HG03571 (cell line): ENCODE data around the gene PRKCH.

Experiments used
- ATAC-seq: cut with Tn5 transposase; IDR thresholded peaks from one replicate; pipeline ENCODE4 v1.9.1; 2021; ENCODE audit not compliant: unreplicated experiment

The PRKCH gene

DNA sequence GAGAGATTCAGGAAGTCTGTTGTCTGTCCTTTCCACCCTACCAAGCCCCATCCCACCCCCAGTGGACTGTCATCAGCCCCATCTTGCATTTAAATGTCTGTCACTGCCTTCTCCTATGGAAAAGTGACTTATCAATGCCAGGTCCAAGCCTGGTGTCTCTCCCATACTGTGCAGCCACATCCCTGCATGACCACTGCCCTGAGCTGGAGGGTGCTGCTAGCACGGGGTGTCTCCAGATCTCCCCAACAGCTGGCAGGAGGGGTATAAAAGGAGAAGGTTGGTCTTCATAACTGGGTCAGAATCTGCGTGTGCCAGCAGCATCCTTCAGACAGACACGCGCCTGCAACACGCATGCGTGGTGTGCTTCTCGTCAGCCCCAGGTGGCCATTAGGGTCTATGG lies 219.6 kb downstream of the PRKCH start:
- ATAC-seq: no peak

DNA sequence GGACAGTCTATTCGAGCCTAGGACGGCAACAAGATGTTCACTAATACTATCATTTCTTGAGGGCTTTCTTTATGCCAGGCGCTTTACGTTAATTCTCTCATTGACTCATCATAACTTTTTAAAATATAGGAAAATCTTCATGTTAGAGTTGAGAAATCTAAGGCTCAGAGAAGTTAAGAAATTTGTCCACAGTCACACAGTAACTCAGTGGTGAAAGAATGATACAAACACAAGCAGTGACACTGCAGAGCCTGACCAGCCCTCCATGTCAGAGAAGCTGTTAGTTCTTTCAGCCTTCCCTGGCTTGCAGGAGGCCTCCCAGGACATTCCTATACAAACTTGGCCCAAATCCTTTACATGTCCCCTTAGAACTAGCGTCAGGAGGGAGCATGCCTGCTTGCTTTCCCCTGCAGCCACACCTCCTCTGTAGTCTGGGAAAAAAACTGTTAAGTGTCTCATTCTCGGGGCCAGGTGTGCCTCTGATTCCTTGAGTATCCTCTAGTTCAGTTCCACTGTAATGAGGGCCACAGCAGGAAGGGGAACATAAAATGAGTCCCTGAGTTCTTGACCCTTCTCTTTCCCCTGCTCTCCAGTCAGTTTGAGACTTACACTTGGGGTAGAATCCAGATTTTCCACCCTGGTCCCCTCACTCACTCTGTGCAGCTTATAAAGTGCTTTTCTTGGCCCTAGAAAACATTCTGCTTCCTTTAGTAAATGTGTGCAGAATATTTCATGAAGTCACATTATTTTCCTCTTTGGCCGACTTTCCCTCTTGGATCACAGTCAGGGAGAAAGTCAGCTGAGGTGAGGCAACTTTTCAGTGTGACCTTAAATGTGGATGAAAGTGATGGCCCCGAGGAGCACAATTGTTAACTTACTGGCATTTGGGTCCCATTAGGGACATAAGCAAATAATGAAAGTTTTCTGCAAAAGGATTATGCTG lies 221.7 kb downstream of the PRKCH start:
- no peak for ATAC-seq

DNA sequence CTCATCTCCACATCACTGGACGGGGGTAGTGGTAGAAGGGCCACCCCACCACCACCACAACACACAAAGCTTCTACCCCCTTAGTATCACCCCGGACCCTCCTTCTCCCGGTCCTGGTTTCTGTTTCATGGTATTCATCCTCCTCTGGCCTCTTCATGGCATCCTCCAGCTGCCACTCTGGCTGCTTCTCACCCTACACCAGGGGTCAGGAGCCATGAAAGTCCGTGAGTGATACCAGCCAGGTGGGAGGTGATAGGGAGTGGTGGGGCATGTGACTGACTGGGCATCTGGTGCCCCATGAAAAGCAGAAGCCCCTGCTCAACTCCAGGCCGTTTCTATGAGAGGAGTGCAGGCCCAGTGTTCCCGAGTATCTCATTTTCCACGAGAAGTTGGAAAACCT lies 222.6 kb downstream of the PRKCH start:
- no peak for ATAC-seq

DNA sequence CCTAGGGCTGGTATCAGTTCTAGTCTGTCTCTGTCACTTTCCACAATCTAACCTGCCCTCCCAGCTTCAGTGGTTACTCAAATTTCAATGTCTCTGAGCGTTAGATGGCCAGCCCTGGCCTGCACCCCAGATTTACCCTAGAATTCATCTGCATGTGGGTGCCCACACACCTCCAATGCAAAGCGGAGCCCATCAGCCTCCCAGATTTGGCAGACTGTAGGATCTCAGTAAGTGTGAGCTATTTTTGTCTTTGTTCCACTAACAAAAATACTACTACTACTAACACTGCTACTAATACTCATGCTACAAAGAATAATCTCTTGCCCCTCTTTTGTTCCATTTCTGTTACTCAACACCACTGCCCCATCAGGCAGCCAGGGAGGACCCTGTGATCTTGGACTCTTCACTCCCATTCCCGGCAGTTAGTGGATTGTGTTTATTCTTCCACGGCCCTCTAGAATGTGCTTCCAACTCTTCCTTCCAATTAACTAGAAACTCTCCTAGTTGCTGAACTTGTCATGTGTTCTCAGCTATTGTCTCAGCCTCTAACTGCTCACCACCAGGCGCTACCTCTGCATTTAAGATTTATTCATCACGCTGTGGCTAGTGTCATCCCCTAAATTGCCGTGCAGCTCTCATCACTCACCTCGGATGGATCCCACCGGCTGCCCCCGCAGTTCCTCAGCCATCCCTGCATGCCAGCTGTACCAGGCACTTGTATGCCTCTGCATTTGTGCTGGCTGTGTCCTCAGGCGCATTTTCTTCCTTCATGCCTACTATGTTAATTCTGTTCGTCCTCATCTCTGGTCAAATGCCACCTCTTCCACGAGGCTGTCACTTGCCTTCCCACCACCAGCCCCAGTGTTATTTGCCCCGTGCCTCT lies 223.3 kb downstream of the PRKCH start:
- ATAC-seq: no peak

DNA sequence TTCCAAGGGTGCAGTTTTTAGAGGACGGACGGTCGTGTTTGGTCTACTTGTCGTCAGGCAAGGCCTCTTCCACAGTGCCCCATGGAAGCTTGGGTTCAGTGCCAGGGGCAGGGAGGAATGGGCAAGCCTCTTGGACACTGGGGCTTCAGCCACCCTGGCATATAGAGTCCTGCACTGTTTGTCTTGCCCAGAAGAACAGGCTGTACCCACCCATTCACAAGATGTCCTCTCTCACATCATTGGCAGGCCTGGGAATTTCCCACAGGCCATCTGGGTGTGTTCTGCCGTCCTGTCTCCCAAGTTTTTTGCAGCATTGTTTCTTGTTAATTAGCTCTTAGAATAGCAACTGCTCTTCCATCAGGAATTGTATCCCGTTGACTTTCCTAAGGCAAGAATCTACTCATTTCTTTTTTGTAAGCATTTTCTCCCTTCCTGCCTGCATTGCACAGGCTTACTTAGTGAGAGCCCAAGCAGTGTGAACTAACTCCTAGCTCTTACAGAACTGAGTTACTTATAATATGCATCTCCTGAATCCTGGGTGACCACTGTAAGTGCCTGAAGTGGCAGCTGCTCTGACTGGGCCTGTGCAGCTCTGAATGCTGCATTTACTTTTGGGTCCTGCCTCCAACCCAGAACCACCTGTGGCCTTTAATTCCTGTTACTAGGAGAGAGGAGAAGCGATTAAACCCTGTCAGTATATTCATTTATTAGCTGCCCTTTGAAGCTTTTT lies 224.5 kb downstream of the PRKCH start:
- ATAC-seq: no peak

DNA sequence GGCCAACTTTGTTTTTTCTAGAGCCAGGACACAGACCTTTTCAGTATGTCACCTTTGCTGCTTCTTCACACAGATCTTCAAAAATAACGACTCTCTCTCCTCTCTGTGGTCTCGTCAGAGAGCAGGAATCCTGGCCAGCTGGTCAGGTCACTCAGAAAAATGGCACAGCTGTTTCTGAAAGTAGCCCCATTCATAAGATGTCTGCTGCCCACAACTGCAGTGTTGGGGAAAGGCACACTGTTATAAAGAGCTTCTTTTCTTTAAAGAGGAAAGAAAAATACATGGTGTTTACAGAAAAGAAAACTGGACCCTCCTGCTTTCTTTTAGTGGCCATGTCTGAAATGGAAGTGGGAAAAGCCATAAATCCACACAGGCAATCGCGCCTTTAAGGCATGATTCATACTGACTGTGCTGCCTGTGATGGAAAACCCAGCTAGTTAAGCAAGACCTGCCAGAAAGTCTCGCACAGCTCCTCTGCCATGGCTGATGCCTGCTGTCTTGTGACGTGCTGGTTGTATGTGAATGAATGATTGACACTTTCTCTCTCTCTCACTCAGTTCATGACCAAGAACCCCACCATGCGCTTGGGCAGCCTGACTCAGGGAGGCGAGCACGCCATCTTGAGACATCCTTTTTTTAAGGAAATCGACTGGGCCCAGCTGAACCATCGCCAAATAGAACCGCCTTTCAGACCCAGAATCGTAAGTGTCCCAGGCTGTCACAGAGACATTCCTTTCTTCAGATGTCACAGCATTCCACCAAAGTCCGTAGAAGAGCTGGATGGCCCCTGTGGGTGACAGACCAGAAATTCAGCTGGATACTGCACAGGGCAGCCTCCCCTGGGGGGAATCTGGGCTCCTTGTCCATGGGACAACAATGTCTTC lies 226.0 kb downstream of the PRKCH start:
- no peak for ATAC-seq

DNA sequence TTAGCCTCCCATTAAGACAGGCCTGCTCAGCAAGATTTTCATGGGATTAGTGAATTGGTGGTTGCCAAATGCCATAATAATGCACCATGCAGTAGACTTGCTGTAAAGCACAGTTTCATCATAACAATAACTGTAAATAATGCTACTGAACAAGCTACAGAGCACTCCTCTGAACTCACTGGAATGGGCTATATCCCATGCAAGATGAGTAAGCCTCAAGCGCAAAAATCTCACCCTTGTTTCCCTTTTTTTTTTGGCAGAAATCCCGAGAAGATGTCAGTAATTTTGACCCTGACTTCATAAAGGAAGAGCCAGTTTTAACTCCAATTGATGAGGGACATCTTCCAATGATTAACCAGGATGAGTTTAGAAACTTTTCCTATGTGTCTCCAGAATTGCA lies 228.0 kb downstream of the PRKCH start:
- no peak for ATAC-seq

DNA sequence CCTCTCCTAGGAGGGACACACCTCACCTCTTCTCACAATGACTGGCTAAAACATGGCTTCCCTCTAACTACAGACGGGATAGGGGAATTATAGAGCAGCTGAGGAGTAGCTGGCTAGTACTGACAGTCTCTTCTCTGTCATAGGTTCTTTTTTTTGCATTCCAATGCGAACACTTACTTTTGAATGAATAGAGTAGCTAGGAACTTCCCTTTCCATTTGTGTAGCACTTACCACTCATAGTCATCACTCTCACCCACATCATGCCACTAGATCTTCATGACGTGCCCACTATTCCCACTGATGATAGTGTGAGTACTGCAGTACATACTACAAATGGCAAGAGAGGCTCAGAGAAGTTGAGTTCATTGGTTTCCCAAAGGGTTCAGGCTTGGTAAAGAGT lies 230.0 kb downstream of the PRKCH start:
- no peak for ATAC-seq

DNA sequence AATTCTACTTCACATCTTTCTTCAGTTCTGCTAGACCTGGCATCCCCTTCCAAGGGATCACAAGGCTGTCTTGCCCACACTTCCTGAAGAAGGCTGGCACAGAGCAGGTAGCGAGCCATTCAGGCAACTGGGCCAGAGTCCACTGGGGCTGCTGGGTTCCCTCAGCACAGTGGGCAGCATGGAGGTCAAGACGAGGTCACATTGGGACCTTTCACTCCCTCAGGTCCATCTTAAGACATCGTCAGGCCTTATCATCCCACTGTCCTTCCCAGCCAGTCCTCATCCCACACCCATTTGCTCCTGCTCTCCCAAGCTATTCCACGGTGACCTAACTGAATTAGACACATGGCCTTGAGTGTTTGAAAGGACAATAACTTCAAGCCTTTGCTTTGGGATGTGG lies 230.9 kb downstream of the PRKCH start:
- no peak for ATAC-seq

DNA sequence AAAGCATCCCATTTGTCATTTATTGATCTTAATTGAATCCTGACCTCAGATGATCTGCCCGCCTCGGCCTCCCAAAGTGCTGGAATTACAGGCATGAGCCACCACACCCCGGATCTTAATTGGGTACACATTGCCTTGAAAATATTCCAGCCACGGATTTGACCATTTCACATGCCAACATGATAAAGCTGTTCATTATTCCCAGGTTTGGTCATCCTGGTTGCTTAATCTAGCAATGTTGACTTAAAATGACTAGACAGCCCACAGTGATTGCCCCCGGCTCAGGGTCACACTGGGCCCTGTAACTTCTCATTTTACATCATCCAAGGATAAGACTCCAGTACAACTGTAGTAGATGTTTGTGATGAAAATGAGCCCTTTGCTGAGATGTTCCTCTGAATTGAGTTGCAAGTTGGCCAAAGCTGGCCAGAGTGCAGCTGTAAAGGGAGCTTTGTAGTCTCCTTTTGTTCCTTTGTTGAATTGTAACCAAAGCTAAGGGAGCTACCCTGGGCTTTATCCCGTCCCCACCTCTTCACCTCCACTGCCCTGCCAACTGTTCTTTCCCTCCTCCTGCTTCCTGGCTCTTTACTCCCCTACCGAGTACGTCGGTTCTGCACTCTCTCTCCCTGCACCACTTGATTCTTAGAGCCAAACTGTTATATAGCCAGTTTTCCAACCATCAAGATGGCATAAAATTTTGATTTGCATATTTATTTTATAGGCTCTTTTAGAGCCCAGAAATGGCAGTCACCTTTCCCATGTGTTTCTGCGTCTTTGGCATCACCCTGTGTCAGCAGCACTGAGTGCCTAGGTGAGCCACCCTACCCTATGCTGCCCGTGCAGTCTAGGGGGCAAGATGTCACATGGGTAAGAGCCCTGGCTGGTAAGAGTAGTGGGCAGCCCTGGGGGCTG lies 232.6 kb downstream of the PRKCH start:
- ATAC-seq: no peak

DNA sequence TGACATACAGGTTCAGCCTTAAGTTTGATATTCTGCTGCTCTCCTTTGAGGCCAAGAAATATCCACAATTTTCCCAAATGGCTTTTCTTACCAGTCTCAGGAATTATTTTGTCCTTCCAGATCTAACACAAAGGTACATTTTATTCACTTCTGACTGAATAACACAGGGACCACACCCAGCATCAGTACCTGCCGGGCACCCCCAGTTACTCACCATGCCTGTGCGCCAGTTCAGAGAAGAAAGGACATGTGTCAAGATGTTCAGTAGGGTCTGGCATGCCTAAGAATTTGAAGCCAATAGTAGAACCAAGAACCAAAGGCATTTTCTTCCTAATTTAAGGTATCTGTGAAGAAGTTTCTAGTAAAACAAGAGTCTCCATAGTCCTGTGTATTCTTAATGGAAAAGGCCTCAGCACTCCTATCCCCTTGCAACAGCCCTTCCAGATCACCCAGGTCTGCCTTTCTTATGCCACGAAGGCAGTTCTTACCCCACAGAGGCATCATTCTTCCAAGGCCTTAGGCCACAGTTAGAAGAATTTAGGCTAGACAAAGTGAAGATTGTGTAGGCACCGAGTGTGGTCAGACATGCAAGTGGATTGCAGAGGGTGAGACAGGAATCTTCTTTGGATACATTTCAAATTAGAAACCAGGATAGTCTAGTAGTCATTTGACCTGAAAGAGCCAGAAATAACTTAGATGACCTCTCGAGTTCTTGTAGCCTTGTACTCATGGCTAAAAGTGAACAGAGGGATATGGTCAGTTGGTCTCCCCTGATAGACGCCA lies 233.9 kb downstream of the PRKCH start:
- no peak for ATAC-seq

DNA sequence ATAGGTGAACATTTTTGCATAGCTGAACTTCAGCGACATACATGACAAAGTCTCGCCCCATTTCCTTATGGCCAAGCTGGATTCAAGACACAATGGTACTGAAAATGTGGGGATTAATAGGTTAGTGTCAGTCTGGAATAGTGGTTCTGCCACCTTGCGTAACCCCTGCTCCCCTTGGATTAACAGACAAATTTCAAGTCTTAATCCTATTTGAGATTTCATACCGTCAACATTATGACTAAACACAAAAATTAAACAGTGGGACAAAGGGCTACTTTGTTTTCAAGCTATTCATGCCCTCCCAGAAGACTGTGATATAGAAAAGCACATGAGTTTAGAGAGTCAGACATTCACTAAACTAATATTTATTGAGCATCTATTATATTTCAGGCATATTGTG lies 235.1 kb downstream of the PRKCH start:
- no peak for ATAC-seq

DNA sequence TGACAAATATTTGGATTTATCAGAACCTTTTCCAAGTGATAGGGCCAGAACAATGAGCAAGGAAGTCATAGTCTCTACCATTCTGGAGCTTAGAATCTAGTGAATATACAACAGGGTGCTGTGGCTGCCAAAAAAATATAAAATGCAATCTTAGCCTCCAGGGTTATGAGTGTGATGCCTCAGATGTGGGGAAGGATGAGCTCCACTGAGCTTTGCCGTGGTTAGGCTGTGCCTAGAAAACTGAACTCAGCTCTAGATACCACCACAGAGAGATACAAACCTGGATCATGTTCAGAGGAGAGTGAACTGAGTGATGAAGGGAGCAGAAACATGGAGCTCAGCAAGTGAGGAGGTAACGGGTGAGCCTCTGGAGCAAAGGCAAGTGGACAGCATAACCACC lies 235.9 kb downstream of the PRKCH start:
- no peak for ATAC-seq

DNA sequence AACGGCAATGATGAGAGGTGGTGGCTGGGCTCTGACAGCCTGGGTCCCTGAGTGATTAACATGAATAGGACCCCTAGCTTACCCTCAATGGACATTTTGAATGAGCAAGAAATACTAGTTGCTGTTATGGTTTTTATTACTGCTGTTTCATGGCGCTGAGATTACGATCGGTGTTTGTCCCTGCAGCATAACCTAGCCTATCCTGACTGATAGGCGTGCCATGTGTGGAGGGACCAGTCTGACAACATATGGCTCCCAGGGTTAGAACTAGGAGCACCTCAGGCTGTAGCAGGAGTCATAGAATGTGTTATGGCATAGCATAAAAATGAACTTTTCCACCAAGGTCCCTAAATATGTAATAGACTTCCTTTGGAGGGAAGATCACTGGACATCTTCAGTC lies 236.5 kb downstream of the PRKCH start:
- no peak for ATAC-seq

DNA sequence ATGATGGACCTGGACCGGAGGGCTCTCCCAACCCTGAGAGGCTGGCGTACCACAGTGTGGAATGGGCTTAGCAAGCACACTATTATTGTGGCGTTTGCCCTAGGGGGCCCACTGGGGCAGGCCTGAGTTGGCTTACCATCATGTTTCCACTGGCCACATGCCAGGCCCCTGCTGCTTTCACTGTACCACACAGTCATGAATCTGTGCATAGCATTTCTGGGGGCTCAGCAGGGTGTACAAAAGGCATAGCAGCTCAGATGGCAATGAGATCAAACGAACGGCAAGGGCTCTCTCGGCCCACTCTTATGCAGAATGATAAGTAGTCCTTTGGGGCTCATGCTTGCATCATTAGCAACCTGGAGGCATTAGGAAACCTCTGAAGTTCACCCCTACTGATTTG lies 236.9 kb downstream of the PRKCH start:
- ATAC-seq: no peak

DNA sequence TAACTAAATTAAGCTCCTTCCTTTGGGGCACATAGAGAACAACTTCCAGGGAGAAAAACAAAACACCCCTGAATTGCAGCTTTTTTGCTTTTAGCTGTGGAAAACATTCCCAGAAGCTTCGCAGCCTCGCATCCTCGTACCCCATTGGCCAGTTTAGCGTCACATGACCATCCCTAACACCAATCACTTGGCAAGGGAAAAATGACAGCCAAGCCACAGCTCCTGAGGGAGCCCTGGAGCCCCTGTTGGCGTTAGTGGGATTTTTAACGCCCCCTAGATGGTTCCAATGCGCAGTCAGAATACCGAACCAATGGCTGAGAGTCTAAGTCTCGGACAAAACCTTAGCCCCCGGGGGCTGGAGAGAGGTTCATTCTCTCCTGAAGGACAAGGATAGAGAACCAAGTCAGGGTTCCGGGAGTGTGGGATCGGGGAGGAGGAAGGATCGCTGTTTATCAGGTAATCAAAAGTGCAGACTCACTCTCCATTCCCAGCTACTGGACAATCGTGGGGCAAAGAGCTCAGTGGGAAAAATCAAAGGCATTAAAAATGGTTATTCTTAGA lies 238.3 kb downstream of the PRKCH start:
- ATAC-seq: no peak

DNA sequence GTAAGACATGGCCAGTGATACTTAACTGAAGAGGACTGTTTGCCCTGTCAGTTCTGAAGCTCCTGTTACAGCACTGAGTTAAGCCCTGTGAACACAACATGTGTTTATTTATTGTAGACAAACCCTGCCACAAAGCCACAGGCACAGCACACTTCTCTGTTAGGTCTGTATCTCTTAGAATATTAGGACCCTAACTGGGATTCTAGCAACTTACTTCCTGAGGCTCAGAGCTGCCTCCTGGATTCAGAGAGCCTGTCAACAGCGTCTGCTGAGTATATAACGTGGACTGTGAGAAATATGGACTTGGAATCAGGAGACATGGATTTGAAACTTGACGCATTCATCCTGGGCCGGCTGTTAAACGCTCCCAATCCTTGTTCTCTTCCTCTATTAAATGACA lies 238.9 kb downstream of the PRKCH start:
- ATAC-seq: no peak

DNA sequence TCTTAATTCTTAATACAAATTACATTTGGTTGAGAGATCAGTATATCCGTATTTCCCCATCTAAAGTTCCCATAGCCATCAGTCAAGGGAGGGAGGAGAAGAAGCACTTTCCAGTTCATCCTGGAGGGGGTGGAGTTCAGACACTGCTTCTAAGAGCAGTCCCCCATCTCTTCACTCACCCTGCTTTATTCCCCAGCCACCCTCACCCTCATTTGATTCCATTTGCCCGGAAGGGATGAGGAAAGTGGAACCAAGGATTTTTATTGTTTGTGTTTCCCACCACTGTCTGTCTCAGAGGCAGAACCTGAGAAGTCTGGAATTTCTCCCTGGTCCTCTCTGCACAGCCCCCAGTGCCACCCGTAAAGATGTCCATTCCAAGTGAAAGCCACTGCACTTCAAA lies 239.7 kb downstream of the PRKCH start:
- no peak for ATAC-seq
